K562 (cell line): ENCODE measurements around the gene OR2A25. TPM values are rescaled to one million over a fixed set of nuclear protein-coding genes. Genes with fewer than 3 reads are reported as not detected.
A peak's percentile ranks its signal among the peaks of the same experiment; 100 is the strongest.

Experiments used
- ARID4B ChIP-seq: sonication (generic); formaldehyde crosslinking; IDR thresholded peaks from 2 replicates; pipeline ENCODE4 v1.8.0; 2022; ENCODE audit warnings: mild to moderate bottlenecking, missing genetic modification reagents
- CBFA2T3 ChIP-seq: fragments of 450-650 bp; IDR thresholded peaks from 2 replicates; pipeline ENCODE4 v1.6.1; 2017
- NR2C1 ChIP-seq, 2 experiments: fragments of 450-650 bp; IDR thresholded peaks; 2 replicates each; pipeline ENCODE4 v1.6.1; 2017; ENCODE audit warnings: mild to moderate bottlenecking in 2 of 2, antibody characterized with exemption in 1 of 2, inconsistent platforms in 1 of 2, missing compliant biosample characterization in 1 of 2, missing genetic modification characterization in 1 of 2
- SIX5 ChIP-seq, 2 experiments: IDR thresholded peaks; 2 replicates each; pipeline ENCODE4 v1.6.1; 2011; ENCODE audit warnings: low read length in 2 of 2, borderline replicate concordance in 1 of 2, low read depth in 1 of 2, mild to moderate bottlenecking in 1 of 2, moderate library complexity in 1 of 2; ENCODE audit not compliant: insufficient read depth in 1 of 2
- THAP7 ChIP-seq: fragments of 250-450 bp; sonication (Bioruptor Pico); IDR thresholded peaks from 2 replicates; pipeline ENCODE4 v1.5.0; 2021
- ZNF23 ChIP-seq: fragments of 250-450 bp; sonication (Bioruptor Pico); IDR thresholded peaks from 2 replicates; pipeline ENCODE4 v1.4.0; 2020; ENCODE audit warnings: mild to moderate bottlenecking
- polyA plus RNA-seq, 8 experiments: library from polyadenylated mRNA; depleted of rRNA in 4 of 8; stranded (reverse) in 5 of 8; unstranded in 3 of 8; fragments of >200 nt; fragmentation: Nextera tagmentation in 2 of 8; fragmentation: Illumina TruSeq in 1 of 8; extraction: Ambion mirVana in 2 of 8; extraction: Trizol in 1 of 8; gene quantifications; 2 replicates each; pipeline versions ENCODE4 v1.2.1 to v1.2.3, GENCODE V29; 2011 to 2014; ENCODE audit warnings: inconsistent platforms in 1 of 8, missing spikeins in 1 of 8
- total RNA-seq, 7 experiments: library from RNA; depleted of rRNA in 6 of 7; stranded (reverse); fragments of >200 nt in 6 of 7; fragmentation: Illumina TruSeq in 2 of 7; extraction: Trizol in 2 of 7; gene quantifications; 2 replicates each; pipeline versions ENCODE4 v1.2.1 to v1.2.3, GENCODE V29; 2011 to 2021; ENCODE audit warnings: low replicate concordance in 1 of 7

The OR2A25 gene
- total and polyA plus RNA-seq, 9 of the 15 experiments (the other 6 are each of a cell fraction or from before 2014, with no cell fraction given) = not detected

GRCh38 chr7:144057954-144058353 is 11.7 kb upstream of the OR2A25 start (continued):
- TF ChIP-seq ZNF23 (CRISPR knock-in tag) (no peak), ARID4B (CRISPR knock-in tag) (no peak), CBFA2T3 (peak; percentile 32; the same call in 1 of the 2 replicates), SIX5 (IDR thresholded peaks at IDR 0.05; ENCODE audit: borderline replicate concordance in 1 of 2, insufficient read depth in 1 of 2, low read depth in 1 of 2, low read length in 2 of 2) (no peak), NR2C1 (IDR thresholded peaks at IDR 0.05) (no peak), NR2C1 (tag; IDR thresholded peaks at IDR 0.05) (no peak), THAP7 (no peak)
